B cell (primary cell): ENCODE results near the gene MAGEA11. TPM values are rescaled to one million over a fixed set of nuclear protein-coding genes. Genes with fewer than 3 reads are reported as not detected.
"Not testable (repeated sequence)": the region's sequence is repeated elsewhere in the genome, so short reads cannot be mapped to it uniquely, and the experiment has no call there.

Source experiments
- ATAC-seq: fragments of 200-7000 bp; cut with Tn5 transposase; one replicate; pipeline ENCODE4 v1.10.0; 2021; ENCODE audit warnings: low read depth, mild to moderate bottlenecking, moderate number of reproducible peaks, moderate library complexity
- CTCF ChIA-PET: fragments of 350-600 bp; sonication (Branson Sonifier 250); formaldehyde crosslinking; loops from one replicate; lab custom pipeline; 2021; ENCODE audit warnings: antibody characterized with exemption, inconsistent platforms; lab: Charles Lee
- POLR2A ChIA-PET: fragments of 350-600 bp; sonication (Branson Sonifier 250); formaldehyde crosslinking; loops from one replicate; lab custom pipeline; 2021; ENCODE audit warnings: antibody characterized with exemption; lab: Charles Lee
- DNase-seq: peaks from one replicate; pipeline ENCODE4 v3.0.0; 2013
- H2AFZ ChIP-seq: 2 replicates; pipeline ENCODE4 v1.6.1; 2012; ENCODE audit warnings: mild to moderate bottlenecking, low read depth, low read length; ENCODE audit not compliant: insufficient read depth, poor library complexity, severe bottlenecking
- H3K27ac ChIP-seq, 2 donors: 1 replicate in 1 of 2; 2 replicates in 1 of 2; pipeline ENCODE4 v1.5.1; 2012 to 2013; ENCODE audit warnings: low read length in 2 of 2, mild to moderate bottlenecking in 2 of 2, moderate library complexity in 1 of 2
- H3K27me3 ChIP-seq, 4 experiments: fragments of 200-600 bp in 1 of 4; sonication (generic) in 1 of 4; replicated peaks in 1 of 4; 1 replicate in 2 of 4; 2 replicates in 2 of 4; pipeline versions ENCODE4 v1.6.1 to v1.7.0; 2013 to 2016; ENCODE audit warnings: low read length in 3 of 4, mild to moderate bottlenecking in 2 of 4, mixed read lengths in 1 of 4, moderate library complexity in 1 of 4; ENCODE audit not compliant: insufficient read depth in 4 of 4, control insufficient read depth in 3 of 4; ENCODE audit errors: control extremely low read depth in 1 of 4
- H3K36me3 ChIP-seq, 2 experiments: replicated peaks in 1 of 2; 1 replicate in 1 of 2; 2 replicates in 1 of 2; pipeline versions ENCODE4 v1.6.1 to v1.7.1; 2013; ENCODE audit warnings: low read length in 1 of 2; ENCODE audit not compliant: insufficient read depth in 2 of 2, control insufficient read depth in 1 of 2; ENCODE audit errors: control extremely low read depth in 1 of 2, extremely low read depth in 1 of 2
- H3K4me1 ChIP-seq, 2 donors: fragments of 200-600 bp in 1 of 2; sonication (generic) in 1 of 2; 1 replicate in 1 of 2; 2 replicates in 1 of 2; pipeline versions ENCODE4 v1.5.1 to v1.6.1; 2013 to 2017; ENCODE audit warnings: low read length in 2 of 2; ENCODE audit not compliant: control insufficient read depth in 2 of 2, insufficient read depth in 2 of 2
- H3K4me2 ChIP-seq: replicated peaks from 2 replicates; pipeline ENCODE3; 2012; ENCODE audit warnings: mild to moderate bottlenecking, low read depth, low read length; ENCODE audit not compliant: poor library complexity, severe bottlenecking
- H3K4me3 ChIP-seq, 5 experiments: fragments of 200-600 bp in 1 of 5; sonication (generic) in 1 of 5; 1 replicate in 3 of 5; 2 replicates in 2 of 5; pipeline versions ENCODE4 v1.5.1 to v1.7.0; 2011 to 2016; ENCODE audit warnings: low read length in 4 of 5, mild to moderate bottlenecking in 4 of 5, low read depth in 2 of 5, control low read depth in 1 of 5, moderate library complexity in 1 of 5; ENCODE audit not compliant: insufficient read depth in 1 of 5; ENCODE audit errors: control extremely low read depth in 1 of 5, extremely low read depth in 1 of 5
- H3K79me2 ChIP-seq: fragments of 200-600 bp; sonication (generic); one replicate; pipeline ENCODE4 v1.6.0; 2016; ENCODE audit warnings: low read length; ENCODE audit not compliant: control insufficient read depth, insufficient read depth
- H3K9ac ChIP-seq: fragments of 200-600 bp; sonication (generic); 2 replicates; pipeline ENCODE4 v1.6.1; 2017; ENCODE audit warnings: mild to moderate bottlenecking, low read length, moderate library complexity
- H3K9me3 ChIP-seq, 3 donors: one replicate each; pipeline versions ENCODE4 v1.6.1 to v1.7.1; 2013; ENCODE audit warnings: low read length in 2 of 3; ENCODE audit not compliant: control insufficient read depth in 2 of 3, insufficient read depth in 1 of 3; ENCODE audit errors: control extremely low read depth in 1 of 3
- H4K20me1 ChIP-seq: 2 replicates; pipeline ENCODE4 v1.6.0; 2012; ENCODE audit warnings: mild to moderate bottlenecking, low read length; ENCODE audit not compliant: insufficient read depth, control insufficient read depth, poor library complexity, severe bottlenecking
- H3K27ac Mint-ChIP-seq: one replicate; pipeline ENCODE4 v1.8.0; 2021; ENCODE audit warnings: mixed read lengths
- H3K27me3 Mint-ChIP-seq: one replicate; pipeline ENCODE4 v1.8.0; 2021; ENCODE audit warnings: mixed read lengths
- H3K4me1 Mint-ChIP-seq: one replicate; pipeline ENCODE4 v1.8.0; 2021; ENCODE audit warnings: mixed read lengths
- H3K4me3 Mint-ChIP-seq: one replicate; pipeline ENCODE4 v1.8.0; 2021; ENCODE audit warnings: mixed read lengths
- H3K9me3 Mint-ChIP-seq: one replicate; pipeline ENCODE4 v1.8.0; 2022; ENCODE audit warnings: mixed read lengths; ENCODE audit not compliant: insufficient read depth
- EZH2 ChIP-seq: IDR thresholded peaks from 2 replicates; pipeline ENCODE4 v1.6.1; 2012; ENCODE audit warnings: borderline replicate concordance, low read depth, mild to moderate bottlenecking, moderate library complexity, low read length; ENCODE audit not compliant: insufficient read depth, poor library complexity, severe bottlenecking
- WGBS: methylation state at CpG from one replicate; pipeline ENCODE4 v1.1.5; 2013; ENCODE audit warnings: missing lambda C conversion rate; ENCODE audit not compliant: insufficient coverage; 5-methylcytosine and 5-hydroxymethylcytosine counted together
- intact Hi-C: fragments of 100-400 bp; cut with micrococcal nuclease; formaldehyde crosslinking; loops from one replicate; pipeline ENCODE4 v1.10.0; 2022
- polyA plus RNA-seq: library from polyadenylated mRNA; depleted of rRNA; stranded (reverse); fragments of >200 nt; gene quantifications from 2 replicates; pipeline ENCODE4 v1.2.3, GENCODE V29; 2012
- total RNA-seq, 2 donors: library from RNA; stranded (reverse); fragments of 120-200 nt in 1 of 2; gene quantifications; 1 replicate in 1 of 2; 2 replicates in 1 of 2; pipeline versions ENCODE4 v1.2.3 to v1.2.4, GENCODE V29; 2013 to 2022
- TF ChIP-seq, protein P1 (sequence below): fragments of 200-600 bp; IDR thresholded peaks from one replicate; pipeline ENCODE4 v1.8.0; 2022; ENCODE audit warnings: antibody characterized with exemption, mild to moderate bottlenecking

Gene MAGEA11
- total and polyA plus RNA-seq, 2 donors (not counting 1 experiment from before 2014, with no cell fraction given), result not detected

DNA sequence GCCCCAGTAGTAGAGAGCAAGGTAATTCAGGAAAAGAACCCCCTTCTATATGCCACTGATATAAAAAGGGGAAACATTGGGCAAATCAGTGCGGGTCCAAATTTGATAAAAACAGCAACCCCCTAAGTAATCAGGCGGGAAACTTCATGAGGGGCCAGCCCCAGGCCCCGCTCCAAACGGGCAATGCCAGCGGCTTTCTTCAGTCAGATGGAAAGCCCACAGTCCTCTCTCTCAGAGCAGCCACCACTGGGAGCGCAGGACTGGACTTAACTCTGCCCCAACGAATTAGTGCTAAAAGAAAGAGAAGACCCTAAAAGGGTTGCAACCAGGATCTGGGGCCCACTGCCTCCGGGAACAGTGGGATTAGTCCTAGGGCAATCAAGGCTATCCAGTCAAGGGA lies 9.9 kb downstream of the MAGEA11 start:
- H3K27ac ChIP-seq, result no peak overlapping the region
- no peaks in the 10 kb centered on the region for H4K20me1 ChIP-seq
- Mint-ChIP-seq H3K4me3 (no peak overlapping the region), H3K27ac (no peak overlapping the region), H3K4me1 (no peaks in the 10 kb centered on the region), H3K9me3 (no peaks in the 10 kb centered on the region), H3K27me3 (no peaks in the 10 kb centered on the region)
- intact Hi-C loops, result no loop called here
- H3K36me3 ChIP-seq, result no peaks in the 10 kb centered on the region
- H3K4me2 ChIP-seq, result no peak overlapping the region
- no peak overlapping the region for H3K9ac ChIP-seq
- no peak overlapping the region for H2AFZ ChIP-seq
- ATAC-seq (no peak), DNase-seq (no peak)
- H3K4me3 ChIP-seq, result no peak overlapping the region
- 100% methylated on average over 2 of the region's 8 CpGs for WGBS
- ChIA-PET POLR2A (no interaction called here), CTCF (no interaction called here)
- no peaks in the 10 kb centered on the region for H3K79me2 ChIP-seq
- no peak for TF ChIP-seq EZH2
- TF ChIP-seq, protein P1, sequence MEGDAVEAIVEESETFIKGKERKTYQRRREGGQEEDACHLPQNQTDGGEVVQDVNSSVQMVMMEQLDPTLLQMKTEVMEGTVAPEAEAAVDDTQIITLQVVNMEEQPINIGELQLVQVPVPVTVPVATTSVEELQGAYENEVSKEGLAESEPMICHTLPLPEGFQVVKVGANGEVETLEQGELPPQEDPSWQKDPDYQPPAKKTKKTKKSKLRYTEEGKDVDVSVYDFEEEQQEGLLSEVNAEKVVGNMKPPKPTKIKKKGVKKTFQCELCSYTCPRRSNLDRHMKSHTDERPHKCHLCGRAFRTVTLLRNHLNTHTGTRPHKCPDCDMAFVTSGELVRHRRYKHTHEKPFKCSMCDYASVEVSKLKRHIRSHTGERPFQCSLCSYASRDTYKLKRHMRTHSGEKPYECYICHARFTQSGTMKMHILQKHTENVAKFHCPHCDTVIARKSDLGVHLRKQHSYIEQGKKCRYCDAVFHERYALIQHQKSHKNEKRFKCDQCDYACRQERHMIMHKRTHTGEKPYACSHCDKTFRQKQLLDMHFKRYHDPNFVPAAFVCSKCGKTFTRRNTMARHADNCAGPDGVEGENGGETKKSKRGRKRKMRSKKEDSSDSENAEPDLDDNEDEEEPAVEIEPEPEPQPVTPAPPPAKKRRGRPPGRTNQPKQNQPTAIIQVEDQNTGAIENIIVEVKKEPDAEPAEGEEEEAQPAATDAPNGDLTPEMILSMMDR, result no peak
- no peaks in the 10 kb centered on the region for H3K9me3 ChIP-seq
- H3K27me3 ChIP-seq, result no peaks in the 10 kb centered on the region
- H3K4me1 ChIP-seq, result no peaks in the 10 kb centered on the region

- not testable (repeated sequence) for H3K4me1 Mint-ChIP-seq
Measured at GRCh38 chrX:149723583-149724118, 11.8 kb downstream of the MAGEA11 start.

DNA sequence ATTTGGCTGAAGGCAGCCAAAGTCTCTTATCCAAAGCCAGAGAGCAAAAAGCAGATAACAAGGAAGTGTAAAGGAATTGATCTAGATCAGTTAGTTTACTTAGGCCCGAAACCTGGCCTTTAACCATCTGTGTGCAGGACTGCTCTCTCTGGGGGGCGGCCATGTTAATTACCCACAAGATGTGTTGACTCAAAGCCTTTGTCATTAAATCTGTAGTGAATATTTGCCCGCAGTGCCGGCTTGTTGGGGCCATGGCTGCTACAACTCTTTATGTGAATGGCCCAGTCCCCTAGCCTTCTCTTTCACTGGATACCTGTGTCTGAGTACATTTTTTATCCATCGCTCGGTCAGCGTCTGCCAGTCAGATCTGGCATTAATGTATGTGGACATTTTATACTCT lies 15.4 kb downstream of the MAGEA11 start:
- H4K20me1 ChIP-seq, H2AFZ ChIP-seq, CTCF ChIA-PET, H3K4me1 ChIP-seq, H3K4me2 ChIP-seq, DNase-seq, POLR2A ChIA-PET, ATAC-seq, H3K27me3 Mint-ChIP-seq, H3K79me2 ChIP-seq, H3K9me3 Mint-ChIP-seq, H3K4me3 Mint-ChIP-seq, intact Hi-C loops, H3K27ac ChIP-seq, H3K4me3 ChIP-seq, H3K4me1 Mint-ChIP-seq, H3K36me3 ChIP-seq, H3K9me3 ChIP-seq, H3K27ac Mint-ChIP-seq, H3K27me3 ChIP-seq, H3K9ac ChIP-seq: not testable (repeated sequence)
- WGBS, result no CpG with 5 or more reads among the region's 7 CpGs

More at GRCh38 chrX:149723583-149724118, 11.8 kb downstream of the MAGEA11 start:
- H3K27me3 ChIP-seq, H3K9me3 ChIP-seq, H3K79me2 ChIP-seq, H3K9me3 Mint-ChIP-seq, H2AFZ ChIP-seq, H3K27me3 Mint-ChIP-seq, H3K4me3 Mint-ChIP-seq, ATAC-seq, H3K9ac ChIP-seq, CTCF ChIA-PET, DNase-seq, H3K4me2 ChIP-seq, H3K4me1 ChIP-seq, H4K20me1 ChIP-seq, H3K27ac ChIP-seq, H3K4me3 ChIP-seq, POLR2A ChIA-PET, H3K27ac Mint-ChIP-seq, H3K36me3 ChIP-seq, intact Hi-C loops: not testable (repeated sequence)
- WGBS, result no CpG with 5 or more reads among the region's 5 CpGs
